ENCODE measurements around the gene CXCL14. TPM values are rescaled to one million over a fixed set of nuclear protein-coding genes. Genes with fewer than 3 reads are reported as not detected.
A peak's percentile ranks its signal among the peaks of the same experiment; 100 is the strongest.

Gene CXCL14
- polyA plus RNA-seq, 4 donors = 4.9 to 163 (median 41.7) TPM

DNA sequence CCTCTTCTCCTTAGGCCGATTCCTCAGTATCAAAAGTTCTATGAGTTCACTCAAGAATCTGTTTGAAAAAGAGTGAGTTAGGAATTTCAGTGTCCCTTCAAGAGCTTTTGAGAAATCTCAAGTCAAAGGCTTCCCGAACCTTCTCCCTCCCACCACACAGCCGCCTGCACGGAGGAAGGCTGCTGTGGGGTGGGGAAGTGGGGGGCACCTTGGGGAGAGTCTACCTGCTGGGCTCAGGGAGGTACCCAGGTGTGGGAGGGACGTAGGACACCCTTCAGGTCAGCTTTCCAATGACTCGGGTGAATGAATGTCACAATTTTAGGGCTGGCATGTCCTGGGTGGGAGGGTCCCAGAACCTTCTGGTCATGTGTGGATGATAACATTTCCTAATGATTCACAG lies 17.5 kb downstream of the CXCL14 start:
- H3K36me3 ChIP-seq (ENCODE audit: control insufficient read depth in 3 of 3, insufficient read depth in 2 of 3, low read depth in 1 of 3, low read length in 3 of 3) = no peaks in the 10 kb centered on the region
- WGBS, 3 donors = 87 to 88% (median 88%) methylated on average over 6 of the region's 6 CpGs
- FAIRE-seq = no peak

DNA sequence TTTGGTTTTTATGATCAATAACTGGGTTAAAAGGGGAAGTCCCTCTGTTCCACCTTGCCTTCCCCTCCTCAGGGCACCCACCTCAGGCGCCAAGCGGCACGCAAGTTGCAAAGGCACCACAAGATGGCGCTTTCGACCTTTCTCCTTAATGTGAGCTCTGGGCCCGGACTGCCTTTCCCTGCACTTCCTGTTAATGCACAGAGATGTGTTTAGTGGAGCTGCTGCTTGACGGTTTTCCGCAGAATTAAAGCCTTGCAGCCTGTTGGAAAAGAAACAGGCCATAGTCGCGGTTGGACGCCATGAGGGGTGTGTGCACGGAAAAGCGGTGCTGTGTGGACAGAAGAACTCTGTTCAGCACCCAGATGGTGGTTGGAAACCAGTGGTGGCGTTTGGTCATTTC lies 17.9 kb downstream of the CXCL14 start:
- FAIRE-seq (no peak), DNase-seq (peak; percentile 83 to 89)
- Histone ChIP-seq H3K27me3 (ENCODE audit: control insufficient read depth in 3 of 3, insufficient read depth in 3 of 3, low read length in 3 of 3) (peaks cover 0 to 17% (median 2%) of the 10 kb centered on the region in 3 donors), H3K27ac (ENCODE audit: low read depth in 1 of 3, low read length in 2 of 3) (no peak overlapping the region), H3K36me3 (ENCODE audit: control insufficient read depth in 3 of 3, insufficient read depth in 2 of 3, low read depth in 1 of 3, low read length in 3 of 3) (no peaks in the 10 kb centered on the region), H3K4me3 (ENCODE audit: low read depth in 1 of 3, low read length in 3 of 3) (no peak overlapping the region), H3K4me1 (ENCODE audit: control insufficient read depth in 3 of 3, insufficient read depth in 2 of 3, low read depth in 1 of 3, low read length in 2 of 3) (peaks cover 0 to 2% (median 0%) of the 10 kb centered on the region in 3 donors), H3K9me3 (ENCODE audit: control insufficient read depth in 2 of 2, insufficient read depth in 1 of 2, low read depth in 1 of 2, low read length in 1 of 2) (no peaks in the 10 kb centered on the region)
- WGBS, 3 donors = 14 to 17% (median 15%) methylated on average over 14 of the region's 14 CpGs

More for the DNA sequence above, 17.5 kb downstream of the CXCL14 start:
- Histone ChIP-seq H3K4me1 (ENCODE audit: control insufficient read depth in 3 of 3, insufficient read depth in 2 of 3, low read depth in 1 of 3, low read length in 2 of 3) (peaks cover 0 to 2% (median 0%) of the 10 kb centered on the region in 3 donors), H3K27ac (ENCODE audit: low read depth in 1 of 3, low read length in 2 of 3) (no peak overlapping the region), H3K4me3 (ENCODE audit: low read depth in 1 of 3, low read length in 3 of 3) (no peak overlapping the region), H3K9me3 (ENCODE audit: control insufficient read depth in 2 of 2, insufficient read depth in 1 of 2, low read depth in 1 of 2, low read length in 1 of 2) (no peaks in the 10 kb centered on the region), H3K27me3 (ENCODE audit: control insufficient read depth in 3 of 3, insufficient read depth in 3 of 3, low read length in 3 of 3) (peaks cover 0 to 15% (median 2%) of the 10 kb centered on the region in 3 donors)
- DNase-seq = no peak

DNA sequence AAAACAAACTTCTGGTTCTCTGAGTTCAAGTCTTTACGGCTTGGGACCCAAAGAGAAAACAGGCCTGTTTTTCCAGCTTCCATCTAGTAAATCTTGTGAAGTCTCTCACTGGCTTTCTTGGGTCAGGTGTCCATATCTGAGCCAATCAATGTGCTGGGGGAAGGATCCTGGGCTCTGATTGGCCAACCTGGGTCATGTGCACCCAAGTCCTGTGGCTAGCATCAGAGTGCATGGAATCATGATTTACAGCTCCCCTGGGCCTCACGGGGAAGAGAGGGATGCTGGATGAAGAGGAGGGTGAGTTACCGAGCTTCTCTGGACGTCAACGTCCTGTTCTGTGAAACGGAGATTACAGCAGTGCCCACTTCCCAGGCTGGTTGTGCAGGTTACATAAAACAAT lies 19.4 kb downstream of the CXCL14 start:
- 46 to 64% (median 56%) methylated on average over 6 of the region's 6 CpGs for WGBS, 3 donors
- Histone ChIP-seq H3K4me3 (ENCODE audit: low read depth in 1 of 3, low read length in 3 of 3) (no peak overlapping the region), H3K9me3 (ENCODE audit: control insufficient read depth in 2 of 2, insufficient read depth in 1 of 2, low read depth in 1 of 2, low read length in 1 of 2) (no peaks in the 10 kb centered on the region), H3K27me3 (ENCODE audit: control insufficient read depth in 3 of 3, insufficient read depth in 3 of 3, low read length in 3 of 3) (peaks cover 0 to 21% (median 2%) of the 10 kb centered on the region in 3 donors), H3K4me1 (ENCODE audit: control insufficient read depth in 3 of 3, insufficient read depth in 2 of 3, low read depth in 1 of 3, low read length in 2 of 3) (peaks cover 0 to 2% (median 0%) of the 10 kb centered on the region in 3 donors), H3K27ac (ENCODE audit: low read depth in 1 of 3, low read length in 2 of 3) (no peak overlapping the region), H3K36me3 (ENCODE audit: control insufficient read depth in 3 of 3, insufficient read depth in 2 of 3, low read depth in 1 of 3, low read length in 3 of 3) (no peaks in the 10 kb centered on the region)
- no peak for FAIRE-seq
- DNase-seq = no peak

DNA sequence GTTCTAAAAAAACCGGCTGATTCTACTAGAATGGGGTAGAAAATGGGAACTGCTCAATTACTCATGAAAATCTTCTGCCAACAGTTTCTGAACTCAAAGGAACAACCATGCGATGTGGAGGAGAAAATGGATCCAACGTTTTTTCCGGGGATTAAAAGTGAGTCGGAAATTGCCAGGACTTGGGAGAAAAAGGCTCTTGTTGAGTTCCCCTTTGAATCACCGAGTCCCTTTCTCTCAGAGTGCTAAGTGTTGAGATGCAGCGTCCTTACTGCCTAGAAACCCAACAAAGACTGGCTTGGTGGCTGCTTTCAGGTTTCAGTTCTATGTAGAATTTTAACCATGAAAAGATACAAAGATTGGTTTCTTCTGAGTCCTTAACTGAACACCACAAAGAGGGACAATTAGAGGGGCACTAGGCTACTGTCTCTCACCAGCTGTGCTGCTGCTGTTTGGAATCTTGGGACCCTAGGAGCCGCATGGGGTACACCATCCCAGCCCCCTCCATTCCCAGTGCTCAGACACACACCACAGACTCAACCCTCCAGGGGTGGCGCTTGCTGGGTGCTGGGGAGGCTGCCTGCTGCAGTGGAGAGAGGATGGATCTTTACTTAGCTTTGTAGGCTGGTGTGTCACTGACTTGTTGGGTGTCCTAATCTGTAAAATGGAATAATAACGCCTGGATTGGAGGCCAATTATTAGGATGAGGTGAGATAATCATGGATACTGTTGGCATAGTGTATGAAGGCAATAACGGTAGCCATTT lies 21.5 kb downstream of the CXCL14 start:
- no peak overlapping the region for H3K4me3 ChIP-seq (ENCODE audit: low read depth in 1 of 3, low read length in 3 of 3)
- H3K9me3 ChIP-seq (ENCODE audit: control insufficient read depth in 2 of 2, insufficient read depth in 1 of 2, low read depth in 1 of 2, low read length in 1 of 2) = no peaks in the 10 kb centered on the region
- no peak overlapping the region for H3K27ac ChIP-seq (ENCODE audit: low read depth in 1 of 3, low read length in 2 of 3)
- no peak for DNase-seq
- 69 to 75% (median 72%) methylated on average over 11 of the region's 11 CpGs for WGBS, 3 donors
- peaks cover 0 to 2% (median 0%) of the 10 kb centered on the region in 3 donors for H3K4me1 ChIP-seq (ENCODE audit: control insufficient read depth in 3 of 3, insufficient read depth in 2 of 3, low read depth in 1 of 3, low read length in 2 of 3)
- H3K36me3 ChIP-seq (ENCODE audit: control insufficient read depth in 3 of 3, insufficient read depth in 2 of 3, low read depth in 1 of 3, low read length in 3 of 3) = no peaks in the 10 kb centered on the region
- peaks cover 0 to 27% (median 2%) of the 10 kb centered on the region in 3 donors for H3K27me3 ChIP-seq (ENCODE audit: control insufficient read depth in 3 of 3, insufficient read depth in 3 of 3, low read length in 3 of 3)
- no peak for FAIRE-seq

DNA sequence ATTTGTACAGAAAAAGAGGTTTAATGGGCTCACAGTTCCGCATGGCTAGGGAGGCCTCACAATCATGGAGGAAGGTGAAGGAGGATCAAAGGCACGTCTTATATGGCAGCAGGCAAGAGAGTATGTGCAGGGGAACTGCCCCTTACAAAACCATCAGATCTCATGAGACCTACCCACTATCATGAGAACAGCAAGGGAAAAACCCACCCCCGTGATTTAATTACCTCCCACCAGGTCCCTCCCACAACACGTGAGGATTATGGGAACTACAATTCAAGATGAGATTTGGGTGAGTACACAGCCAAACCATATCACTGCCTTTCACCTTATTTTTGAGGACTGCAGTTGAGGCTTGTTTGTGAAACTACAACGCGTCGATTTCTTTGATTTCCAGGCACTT lies 22.2 kb downstream of the CXCL14 start:
- peaks cover 0 to 2% (median 0%) of the 10 kb centered on the region in 3 donors for H3K4me1 ChIP-seq (ENCODE audit: control insufficient read depth in 3 of 3, insufficient read depth in 2 of 3, low read depth in 1 of 3, low read length in 2 of 3)
- no peaks in the 10 kb centered on the region for H3K36me3 ChIP-seq (ENCODE audit: control insufficient read depth in 3 of 3, insufficient read depth in 2 of 3, low read depth in 1 of 3, low read length in 3 of 3)
- DNase-seq = no peak
- no peak overlapping the region for H3K4me3 ChIP-seq (ENCODE audit: low read depth in 1 of 3, low read length in 3 of 3)
- peaks cover 0 to 28% (median 2%) of the 10 kb centered on the region in 3 donors for H3K27me3 ChIP-seq (ENCODE audit: control insufficient read depth in 3 of 3, insufficient read depth in 3 of 3, low read length in 3 of 3)
- H3K27ac ChIP-seq (ENCODE audit: low read depth in 1 of 3, low read length in 2 of 3) = no peak overlapping the region
- 66 to 77% (median 69%) methylated on average over 7 of the region's 7 CpGs for WGBS, 3 donors
- FAIRE-seq = no peak
- H3K9me3 ChIP-seq (ENCODE audit: control insufficient read depth in 2 of 2, insufficient read depth in 1 of 2, low read depth in 1 of 2, low read length in 1 of 2) = no peaks in the 10 kb centered on the region

DNA sequence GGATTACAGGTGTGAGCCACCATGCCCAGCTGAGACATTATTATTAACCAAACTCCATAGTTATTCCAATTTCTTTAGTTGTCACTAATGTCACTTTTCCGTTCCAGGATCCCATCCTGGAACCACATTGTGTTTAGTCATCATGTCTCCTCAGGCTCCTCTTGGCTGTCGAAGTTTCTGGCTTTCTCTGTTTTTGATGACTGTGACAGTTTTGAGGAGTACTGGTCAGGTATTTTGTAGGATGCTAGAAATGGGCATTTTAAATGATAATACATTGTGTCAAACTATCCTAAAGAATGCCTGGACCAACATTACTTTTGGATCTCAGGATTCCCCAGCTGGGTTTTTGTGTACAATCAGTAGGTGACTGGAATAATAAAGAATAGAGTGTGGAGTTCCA lies 23.3 kb downstream of the CXCL14 start:
- 88 to 91% (median 90%) methylated on average over 2 of the region's 2 CpGs for WGBS, 3 donors
- no peaks in the 10 kb centered on the region for H3K4me1 ChIP-seq (ENCODE audit: control insufficient read depth in 3 of 3, insufficient read depth in 2 of 3, low read depth in 1 of 3, low read length in 2 of 3)
- no peaks in the 10 kb centered on the region for H3K9me3 ChIP-seq (ENCODE audit: control insufficient read depth in 2 of 2, insufficient read depth in 1 of 2, low read depth in 1 of 2, low read length in 1 of 2)
- no peak overlapping the region for H3K27ac ChIP-seq (ENCODE audit: low read depth in 1 of 3, low read length in 2 of 3)
- H3K4me3 ChIP-seq (ENCODE audit: low read depth in 1 of 3, low read length in 3 of 3) = no peak overlapping the region
- DNase-seq (no peak), FAIRE-seq (no peak)
- H3K36me3 ChIP-seq (ENCODE audit: control insufficient read depth in 3 of 3, insufficient read depth in 2 of 3, low read depth in 1 of 3, low read length in 3 of 3) = no peaks in the 10 kb centered on the region
- H3K27me3 ChIP-seq (ENCODE audit: control insufficient read depth in 3 of 3, insufficient read depth in 3 of 3, low read length in 3 of 3) = peaks cover 0 to 35% (median 4%) of the 10 kb centered on the region in 3 donors

DNA sequence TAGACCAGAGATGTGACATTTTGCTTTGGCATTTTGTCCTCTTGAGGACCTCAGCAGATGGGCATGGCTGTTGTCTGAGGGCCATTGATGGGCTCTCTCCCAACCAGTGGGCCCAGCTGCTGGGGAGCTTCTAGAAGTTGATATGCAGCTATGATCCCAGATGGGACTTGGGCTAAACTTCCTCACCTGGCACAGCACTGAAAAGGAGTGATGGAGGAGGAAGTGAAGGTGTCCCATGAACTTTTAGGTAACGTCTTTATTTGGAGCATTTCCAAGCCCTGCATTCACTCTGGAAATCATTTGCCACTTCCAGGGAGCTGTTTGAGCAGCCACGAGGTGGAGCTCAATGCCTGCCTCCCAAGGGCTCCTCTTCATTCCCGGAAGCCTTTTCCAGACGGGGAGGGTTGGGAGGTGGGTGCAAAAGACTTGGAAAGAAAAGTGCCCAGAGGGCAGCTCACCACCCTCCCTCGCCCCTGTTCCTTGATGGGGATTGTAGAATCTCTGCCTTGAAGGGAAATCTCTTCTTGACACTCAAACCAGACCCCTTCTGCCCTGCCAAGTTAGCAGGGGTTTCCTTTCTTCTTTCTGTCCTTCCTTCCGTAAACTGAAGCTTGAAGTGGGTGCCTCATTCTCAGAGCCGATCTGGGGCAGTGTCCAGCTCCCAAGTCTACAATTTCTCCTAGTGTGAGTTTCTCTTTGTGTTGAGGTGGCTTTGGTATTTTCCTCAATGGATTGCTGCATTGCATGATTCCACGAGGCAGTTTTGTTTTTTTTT lies 24.9 kb downstream of the CXCL14 start:
- 8 to 12% (median 10%) methylated on average over 8 of the region's 8 CpGs for WGBS, 3 donors
- peaks cover 0 to 45% (median 2%) of the 10 kb centered on the region in 3 donors for H3K27me3 ChIP-seq (ENCODE audit: control insufficient read depth in 3 of 3, insufficient read depth in 3 of 3, low read length in 3 of 3)
- no peak overlapping the region for H3K27ac ChIP-seq (ENCODE audit: low read depth in 1 of 3, low read length in 2 of 3)
- H3K4me1 ChIP-seq (ENCODE audit: control insufficient read depth in 3 of 3, insufficient read depth in 2 of 3, low read depth in 1 of 3, low read length in 2 of 3) = no peaks in the 10 kb centered on the region
- H3K9me3 ChIP-seq (ENCODE audit: control insufficient read depth in 2 of 2, insufficient read depth in 1 of 2, low read depth in 1 of 2, low read length in 1 of 2) = no peaks in the 10 kb centered on the region
- H3K36me3 ChIP-seq (ENCODE audit: control insufficient read depth in 3 of 3, insufficient read depth in 2 of 3, low read depth in 1 of 3, low read length in 3 of 3) = no peaks in the 10 kb centered on the region
- no peak overlapping the region for H3K4me3 ChIP-seq (ENCODE audit: low read depth in 1 of 3, low read length in 3 of 3)
- no peak for FAIRE-seq
- DNase-seq = peak; percentile 31 to 74

DNA sequence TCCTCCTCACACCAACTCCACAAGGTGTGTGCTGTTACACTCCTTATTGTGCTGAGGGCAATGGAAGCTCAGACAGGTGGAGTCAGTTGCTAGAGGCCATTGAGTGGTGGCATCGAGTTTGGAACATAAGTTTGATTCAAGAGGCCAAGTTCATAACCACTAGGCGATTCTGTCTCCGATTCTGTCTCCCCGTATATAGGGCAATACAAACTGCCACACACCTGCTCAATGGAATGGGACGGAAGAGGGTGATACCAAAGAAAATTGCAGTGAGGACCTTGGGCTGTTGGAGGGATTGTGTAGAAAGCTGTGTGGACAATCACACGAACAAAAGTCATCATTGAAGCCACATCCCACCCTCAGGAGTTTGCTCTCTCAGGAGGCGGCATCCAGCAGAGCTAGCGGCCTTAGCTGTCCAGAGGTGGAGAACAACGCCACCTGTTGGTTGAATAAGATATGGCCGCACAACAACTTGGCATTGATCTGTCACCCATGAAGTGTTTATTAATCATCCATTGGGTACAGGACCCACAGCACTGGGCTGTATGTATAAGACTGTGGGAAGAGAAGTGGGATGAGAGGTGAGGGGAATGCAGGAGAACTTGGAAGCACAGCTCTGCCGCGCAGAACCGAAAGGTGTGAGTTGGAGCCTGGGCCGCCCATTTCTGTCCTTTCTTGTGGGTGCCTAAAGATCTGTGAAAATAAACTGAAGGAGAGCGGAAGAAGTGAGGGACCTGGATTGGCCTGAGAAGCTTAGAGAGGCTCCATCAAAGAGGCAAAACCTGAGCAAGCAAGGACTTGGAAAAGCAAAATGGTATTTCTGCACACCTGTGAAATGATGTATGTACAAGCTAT lies 27.0 kb downstream of the CXCL14 start:
- Histone ChIP-seq H3K36me3 (ENCODE audit: control insufficient read depth in 3 of 3, insufficient read depth in 2 of 3, low read depth in 1 of 3, low read length in 3 of 3) (no peaks in the 10 kb centered on the region), H3K4me3 (ENCODE audit: low read depth in 1 of 3, low read length in 3 of 3) (no peak overlapping the region), H3K4me1 (ENCODE audit: control insufficient read depth in 3 of 3, insufficient read depth in 2 of 3, low read depth in 1 of 3, low read length in 2 of 3) (no peaks in the 10 kb centered on the region), H3K27me3 (ENCODE audit: control insufficient read depth in 3 of 3, insufficient read depth in 3 of 3, low read length in 3 of 3) (peaks cover 0 to 61% (median 13%) of the 10 kb centered on the region in 3 donors), H3K27ac (ENCODE audit: low read depth in 1 of 3, low read length in 2 of 3) (no peak overlapping the region), H3K9me3 (ENCODE audit: control insufficient read depth in 2 of 2, insufficient read depth in 1 of 2, low read depth in 1 of 2, low read length in 1 of 2) (no peaks in the 10 kb centered on the region)
- 31 to 35% (median 32%) methylated on average over 15 of the region's 15 CpGs for WGBS, 3 donors
- DNase-seq (peak; percentile 74 to 81), FAIRE-seq (no peak)
